PC-9 (cell line): ENCODE measurements around the gene ATXN1.

Source experiments
- EZH2 ChIP-seq: fragments of 200-600 bp; sonication (generic); IDR thresholded peaks from 2 replicates; pipeline ENCODE4 v1.8.0; 2017; ENCODE audit warnings: antibody characterized with exemption, low read depth
- TF ChIP-seq, protein P1 (sequence below): fragments of 200-600 bp; sonication (generic); conservative IDR thresholded peaks from 2 replicates; pipeline ENCODE4 v1.6.1; 2017; ENCODE audit warnings: mixed run types, antibody characterized with exemption, mild to moderate bottlenecking, moderate library complexity

DNA sequence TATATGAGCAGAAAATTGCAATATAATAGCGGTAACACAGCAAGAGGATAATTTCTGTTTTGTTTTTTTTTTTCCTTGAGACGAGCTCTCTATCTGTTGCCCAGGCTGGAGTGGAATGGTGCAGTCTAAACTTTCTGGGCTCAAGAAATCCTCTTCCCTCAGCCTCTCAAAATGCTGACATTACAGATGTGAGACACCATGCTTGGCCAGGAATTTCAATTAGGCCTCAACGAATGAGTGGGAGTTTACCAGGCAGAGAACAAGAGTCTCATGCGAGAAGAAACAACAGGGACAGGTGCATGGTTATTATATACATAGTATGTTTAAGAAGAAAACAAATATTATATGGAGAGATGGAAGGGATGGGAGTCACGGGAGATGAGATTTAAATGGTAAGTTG, 111.4 kb downstream of the ATXN1 start:
- TF ChIP-seq, protein P1, sequence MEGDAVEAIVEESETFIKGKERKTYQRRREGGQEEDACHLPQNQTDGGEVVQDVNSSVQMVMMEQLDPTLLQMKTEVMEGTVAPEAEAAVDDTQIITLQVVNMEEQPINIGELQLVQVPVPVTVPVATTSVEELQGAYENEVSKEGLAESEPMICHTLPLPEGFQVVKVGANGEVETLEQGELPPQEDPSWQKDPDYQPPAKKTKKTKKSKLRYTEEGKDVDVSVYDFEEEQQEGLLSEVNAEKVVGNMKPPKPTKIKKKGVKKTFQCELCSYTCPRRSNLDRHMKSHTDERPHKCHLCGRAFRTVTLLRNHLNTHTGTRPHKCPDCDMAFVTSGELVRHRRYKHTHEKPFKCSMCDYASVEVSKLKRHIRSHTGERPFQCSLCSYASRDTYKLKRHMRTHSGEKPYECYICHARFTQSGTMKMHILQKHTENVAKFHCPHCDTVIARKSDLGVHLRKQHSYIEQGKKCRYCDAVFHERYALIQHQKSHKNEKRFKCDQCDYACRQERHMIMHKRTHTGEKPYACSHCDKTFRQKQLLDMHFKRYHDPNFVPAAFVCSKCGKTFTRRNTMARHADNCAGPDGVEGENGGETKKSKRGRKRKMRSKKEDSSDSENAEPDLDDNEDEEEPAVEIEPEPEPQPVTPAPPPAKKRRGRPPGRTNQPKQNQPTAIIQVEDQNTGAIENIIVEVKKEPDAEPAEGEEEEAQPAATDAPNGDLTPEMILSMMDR = no peak
- no peak for TF ChIP-seq EZH2
